ENCODE data around the gene MMS22L. TPM values are rescaled to one million over a fixed set of nuclear protein-coding genes. Genes with fewer than 3 reads are reported as not detected.

The MMS22L gene
- polyA plus RNA-seq, 2 of the 4 experiments (the other 2 are of a cell fraction) = 11.5 to 24.5 TPM

GRCh38 chr6:97094376-97094775, 188.6 kb downstream of the MMS22L start:
- POLR2A ChIA-PET = no interaction called here
- WGBS (ENCODE audit: missing lambda C conversion rate) = 90% methylated on average over 2 of the region's 2 CpGs
- Histone ChIP-seq H3K9me3 (no peaks in the 10 kb centered on the region), H3K4me3 (no peak overlapping the region), H3K4me2 (no peak overlapping the region), H3K27ac (no peak overlapping the region), H3K4me1 (no peaks in the 10 kb centered on the region)
- ATAC-seq (no peak), DNase-seq (ENCODE audit: low read depth in 1 of 2, low spot score in 1 of 2) (no peak), FAIRE-seq (no peak)
- no peak for TF ChIP-seq HOXB5 (CRISPR knock-in tag; IDR thresholded peaks at IDR 0.05)
- CTCF ChIA-PET = no interaction called here

DNA sequence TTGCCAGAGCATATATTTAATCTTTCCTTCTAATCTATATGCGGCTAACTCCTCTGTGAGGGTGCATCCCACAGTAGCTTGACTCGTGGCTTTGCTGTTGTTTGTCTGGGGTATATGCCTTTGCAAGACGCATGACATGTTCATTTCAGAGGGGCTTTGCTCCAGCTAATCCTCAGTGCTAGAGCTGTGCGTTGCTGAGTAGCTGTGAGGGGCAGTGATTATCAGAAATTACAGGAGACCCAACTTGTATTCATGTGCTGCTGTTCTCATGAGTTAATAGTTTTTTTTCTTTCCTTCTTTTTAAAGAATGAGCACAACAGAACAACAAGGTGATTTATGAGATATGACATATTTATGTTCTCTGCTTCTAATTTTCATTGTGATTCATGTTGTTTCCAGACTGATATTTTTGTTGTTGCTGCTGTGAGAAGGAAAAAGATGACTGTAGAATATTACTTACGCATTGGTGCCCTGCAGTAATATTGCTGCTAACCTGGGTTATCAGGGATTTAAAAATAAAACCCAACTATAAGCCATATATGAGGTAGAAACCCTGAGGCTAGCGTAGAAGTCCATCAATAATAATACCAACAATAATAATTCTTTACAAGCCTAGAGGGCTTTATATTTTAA, 190.2 kb downstream of the MMS22L start:
- H3K9me3 ChIP-seq = no peaks in the 10 kb centered on the region
- H3K4me2 ChIP-seq = no peak overlapping the region
- no peak overlapping the region for H3K27ac ChIP-seq
- ChIA-PET POLR2A (no interaction called here), CTCF (no interaction called here)
- FAIRE-seq (no peak), DNase-seq (ENCODE audit: low read depth in 1 of 2, low spot score in 1 of 2) (no peak), ATAC-seq (no peak)
- H3K4me1 ChIP-seq = no peaks in the 10 kb centered on the region
- no peak overlapping the region for H3K4me3 ChIP-seq
- 20% methylated on average over 6 of the region's 6 CpGs for WGBS (ENCODE audit: missing lambda C conversion rate)
- TF ChIP-seq JUNB (IDR thresholded peaks at IDR 0.05) (no peak), RARB (CRISPR knock-in tag; IDR thresholded peaks at IDR 0.05) (no peak), EHF (CRISPR knock-in tag; IDR thresholded peaks at IDR 0.05) (no peak), ZNF302 (CRISPR knock-in tag; IDR thresholded peaks at IDR 0.05) (no peak), BHLHE40 (IDR thresholded peaks at IDR 0.05; ENCODE audit: low read depth, low read length) (no peak), FOXS1 (CRISPR knock-in tag; IDR thresholded peaks at IDR 0.05) (no peak), RFX5 (IDR thresholded peaks at IDR 0.05) (no peak), JUN (IDR thresholded peaks at IDR 0.05) (no peak), HOXA7 (CRISPR knock-in tag; IDR thresholded peaks at IDR 0.05) (no peak), CBX8 (IDR thresholded peaks at IDR 0.05) (no peak), PBX3 (IDR thresholded peaks at IDR 0.05) (no peak)
- TF ChIP-seq, protein P1, sequence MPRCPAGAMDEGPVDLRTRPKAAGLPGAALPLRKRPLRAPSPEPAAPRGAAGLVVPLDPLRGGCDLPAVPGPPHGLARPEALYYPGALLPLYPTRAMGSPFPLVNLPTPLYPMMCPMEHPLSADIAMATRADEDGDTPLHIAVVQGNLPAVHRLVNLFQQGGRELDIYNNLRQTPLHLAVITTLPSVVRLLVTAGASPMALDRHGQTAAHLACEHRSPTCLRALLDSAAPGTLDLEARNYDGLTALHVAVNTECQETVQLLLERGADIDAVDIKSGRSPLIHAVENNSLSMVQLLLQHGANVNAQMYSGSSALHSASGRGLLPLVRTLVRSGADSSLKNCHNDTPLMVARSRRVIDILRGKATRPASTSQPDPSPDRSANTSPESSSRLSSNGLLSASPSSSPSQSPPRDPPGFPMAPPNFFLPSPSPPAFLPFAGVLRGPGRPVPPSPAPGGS (IDR thresholded peaks at IDR 0.05) = no peak
- TF ChIP-seq, protein P2, sequence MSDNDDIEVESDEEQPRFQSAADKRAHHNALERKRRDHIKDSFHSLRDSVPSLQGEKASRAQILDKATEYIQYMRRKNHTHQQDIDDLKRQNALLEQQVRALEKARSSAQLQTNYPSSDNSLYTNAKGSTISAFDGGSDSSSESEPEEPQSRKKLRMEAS (IDR thresholded peaks at IDR 0.05) = no peak

All from A549 (cell line).